ENCODE results near the gene CDK9. TPM values are rescaled to one million over a fixed set of nuclear protein-coding genes. Genes with fewer than 3 reads are reported as not detected.

CDK9 gene
- total RNA-seq, 2 experiments from 2014 or later, result 86.2 to 91.6 TPM

DNA sequence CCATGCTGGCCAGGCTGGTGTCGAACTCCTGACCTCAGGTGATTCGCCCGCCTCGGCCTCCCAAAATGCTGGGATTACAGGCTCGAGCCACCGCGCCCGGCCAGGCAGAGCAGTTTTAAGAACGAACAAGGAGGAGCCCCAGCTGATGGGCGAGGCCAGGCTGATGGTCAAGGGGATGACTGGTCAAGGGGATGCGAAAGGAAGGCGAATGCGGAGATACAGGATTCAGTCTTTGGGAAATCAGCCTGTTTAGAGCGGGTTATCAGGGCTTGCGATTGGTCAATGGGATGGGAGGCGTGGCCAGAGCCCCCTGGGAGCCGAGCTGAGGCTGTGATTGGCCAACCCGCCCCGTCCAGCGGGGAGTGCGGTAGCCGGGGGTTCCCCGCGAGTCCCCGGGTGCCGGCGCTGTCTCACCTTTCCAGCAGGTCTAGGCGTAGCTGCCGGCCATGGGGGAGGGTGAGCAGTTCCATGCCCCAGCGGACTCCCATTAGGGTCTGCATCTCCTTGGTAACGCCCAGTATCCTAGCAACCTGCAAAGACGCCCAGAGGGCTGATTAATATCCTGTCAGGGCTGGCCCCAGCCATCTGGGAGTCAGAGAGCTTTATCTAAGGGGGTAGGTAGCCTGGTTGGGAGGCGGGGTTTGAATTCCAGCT is 43.3 kb upstream of the CDK9 start:
- ATAC-seq, result peak; percentile 12
- H3K27me3 Mint-ChIP-seq, result no peaks in the 10 kb centered on the region
- ChIA-PET POLR2A (interaction anchor here (1.0 to 1.3 kb wide), 3 partner anchors 8 to 42 kb away, joined by 3 read pairs; no protein-coding TSS in a partner anchor), CTCF (interaction anchor here (0.7 to 4.0 kb wide), 4 partner anchors 8 to 179 kb away, joined by 3 to 15 read pairs (median 6); partner anchors contain the start of gene TOR2A)
- TF ChIP-seq, protein P1, sequence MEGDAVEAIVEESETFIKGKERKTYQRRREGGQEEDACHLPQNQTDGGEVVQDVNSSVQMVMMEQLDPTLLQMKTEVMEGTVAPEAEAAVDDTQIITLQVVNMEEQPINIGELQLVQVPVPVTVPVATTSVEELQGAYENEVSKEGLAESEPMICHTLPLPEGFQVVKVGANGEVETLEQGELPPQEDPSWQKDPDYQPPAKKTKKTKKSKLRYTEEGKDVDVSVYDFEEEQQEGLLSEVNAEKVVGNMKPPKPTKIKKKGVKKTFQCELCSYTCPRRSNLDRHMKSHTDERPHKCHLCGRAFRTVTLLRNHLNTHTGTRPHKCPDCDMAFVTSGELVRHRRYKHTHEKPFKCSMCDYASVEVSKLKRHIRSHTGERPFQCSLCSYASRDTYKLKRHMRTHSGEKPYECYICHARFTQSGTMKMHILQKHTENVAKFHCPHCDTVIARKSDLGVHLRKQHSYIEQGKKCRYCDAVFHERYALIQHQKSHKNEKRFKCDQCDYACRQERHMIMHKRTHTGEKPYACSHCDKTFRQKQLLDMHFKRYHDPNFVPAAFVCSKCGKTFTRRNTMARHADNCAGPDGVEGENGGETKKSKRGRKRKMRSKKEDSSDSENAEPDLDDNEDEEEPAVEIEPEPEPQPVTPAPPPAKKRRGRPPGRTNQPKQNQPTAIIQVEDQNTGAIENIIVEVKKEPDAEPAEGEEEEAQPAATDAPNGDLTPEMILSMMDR (IDR thresholded peaks at IDR 0.05), result no peak
- DNase-seq, result no peak
- H3K9me3 Mint-ChIP-seq, result no peaks in the 10 kb centered on the region
- intact Hi-C loops (cut with micrococcal nuclease), result no loop called here
- H3K4me1 Mint-ChIP-seq (ENCODE audit: low read depth), result peaks cover 10% of the 10 kb centered on the region
- H3K4me3 Mint-ChIP-seq, result no peak overlapping the region
- H3K27ac Mint-ChIP-seq, result peak overlapping the region; percentile 46
- H3K36me3 Mint-ChIP-seq (ENCODE audit: low read depth), result peaks cover 17% of the 10 kb centered on the region

DNA sequence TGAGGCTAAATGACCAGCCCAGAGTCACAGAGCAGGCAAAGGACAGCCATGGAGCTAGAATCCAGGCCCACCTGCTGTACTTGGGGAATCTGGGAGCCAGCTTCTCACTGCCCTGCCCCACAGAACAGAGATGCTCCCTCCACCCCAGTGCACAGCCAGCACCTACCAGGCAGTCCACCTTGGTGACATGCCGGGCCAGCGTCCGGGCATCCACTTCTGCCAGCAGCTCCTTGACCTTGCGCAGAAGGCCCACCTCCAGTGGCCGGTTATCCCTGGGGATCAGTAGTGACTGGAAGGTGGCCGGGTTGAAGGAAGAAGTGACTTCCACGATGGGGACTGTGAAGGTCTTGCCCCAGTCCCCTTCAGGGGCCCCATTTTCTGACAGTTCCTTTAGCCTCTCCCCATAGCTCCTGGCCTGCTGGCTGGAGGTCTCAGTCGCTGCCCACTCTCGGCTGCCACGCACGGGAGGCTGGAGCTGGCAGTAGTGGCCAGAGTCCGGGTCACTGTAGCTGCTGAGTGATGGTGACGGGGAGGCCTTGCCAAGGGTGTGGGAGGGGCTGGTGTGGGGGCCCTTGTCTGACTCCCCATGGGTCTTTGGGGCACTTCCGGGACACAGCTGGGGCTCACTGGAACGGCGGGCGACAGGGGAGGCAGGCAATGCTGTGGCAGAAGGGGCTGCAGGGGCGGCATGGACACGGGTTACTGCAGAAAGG is 41.3 kb upstream of the CDK9 start:
- ATAC-seq (no peak), DNase-seq (no peak)
- no peak overlapping the region for H3K27ac Mint-ChIP-seq
- TF ChIP-seq, protein P1 (IDR thresholded peaks at IDR 0.05), result no peak
- peaks cover 23% of the 10 kb centered on the region for H3K36me3 Mint-ChIP-seq (ENCODE audit: low read depth)
- H3K4me1 Mint-ChIP-seq (ENCODE audit: low read depth), result peaks cover 13% of the 10 kb centered on the region
- CTCF ChIA-PET, result interaction anchor here (1.3 to 4.0 kb wide), 4 partner anchors 10 to 177 kb away, joined by 3 to 17 read pairs (median 10); partner anchors contain the start of gene TOR2A
- H3K4me3 Mint-ChIP-seq, result no peak overlapping the region
- no peaks in the 10 kb centered on the region for H3K27me3 Mint-ChIP-seq
- POLR2A ChIA-PET, result interaction anchor here (1.2 to 1.6 kb wide), 3 partner anchors 10 to 126 kb away, joined by 3 to 4 read pairs (median 3); partner anchors contain the start of genes CDK9 and TOR2A
- intact Hi-C loops (cut with micrococcal nuclease), result no loop called here
- H3K9me3 Mint-ChIP-seq, result no peaks in the 10 kb centered on the region

DNA sequence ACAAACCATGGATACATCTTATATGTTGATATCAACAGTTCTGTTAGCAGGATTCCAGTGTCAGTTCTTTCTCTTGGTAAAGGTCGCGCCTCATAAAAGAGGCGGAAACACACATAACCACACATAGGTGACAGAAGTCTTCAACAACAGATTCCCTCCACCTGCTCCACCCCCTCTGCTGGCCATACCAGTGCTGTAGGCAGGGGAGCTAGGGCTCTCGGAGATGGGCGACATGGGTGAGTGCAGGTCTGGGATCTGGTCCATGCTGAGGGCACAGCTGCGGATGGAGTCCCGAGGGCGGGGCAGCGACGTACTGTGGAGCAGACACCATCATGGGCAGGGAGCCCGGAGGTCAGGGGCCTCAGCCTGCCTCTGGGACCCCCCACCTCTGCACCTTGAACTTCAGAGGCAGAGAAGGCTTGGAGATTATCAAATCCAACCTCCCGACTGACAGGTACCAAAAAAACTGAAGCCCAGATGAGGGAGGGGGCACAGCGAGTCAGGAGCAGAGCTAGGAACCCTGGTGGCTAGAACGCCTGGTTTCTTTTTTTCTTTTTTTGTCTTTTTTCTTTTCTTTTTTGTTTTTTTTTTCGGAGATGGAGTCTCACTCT is 38.8 kb upstream of the CDK9 start:
- peak overlapping the region; percentile 50 for H3K27ac Mint-ChIP-seq
- no peaks in the 10 kb centered on the region for H3K27me3 Mint-ChIP-seq
- ChIA-PET CTCF (interaction anchor here (0.6 to 1.7 kb wide), 5 partner anchors 12 to 174 kb away, joined by 3 to 6 read pairs (median 3); partner anchors contain the start of gene TOR2A), POLR2A (no interaction called here)
- H3K9me3 Mint-ChIP-seq, result no peaks in the 10 kb centered on the region
- TF ChIP-seq, protein P1 (IDR thresholded peaks at IDR 0.05), result no peak
- DNase-seq, result peak; percentile 53
- H3K4me1 Mint-ChIP-seq (ENCODE audit: low read depth), result peaks cover 13% of the 10 kb centered on the region
- H3K36me3 Mint-ChIP-seq (ENCODE audit: low read depth), result peaks cover 24% of the 10 kb centered on the region
- ATAC-seq, result peak; percentile 78
- H3K4me3 Mint-ChIP-seq, result no peak overlapping the region
- intact Hi-C loops (cut with micrococcal nuclease), result no loop called here

DNA sequence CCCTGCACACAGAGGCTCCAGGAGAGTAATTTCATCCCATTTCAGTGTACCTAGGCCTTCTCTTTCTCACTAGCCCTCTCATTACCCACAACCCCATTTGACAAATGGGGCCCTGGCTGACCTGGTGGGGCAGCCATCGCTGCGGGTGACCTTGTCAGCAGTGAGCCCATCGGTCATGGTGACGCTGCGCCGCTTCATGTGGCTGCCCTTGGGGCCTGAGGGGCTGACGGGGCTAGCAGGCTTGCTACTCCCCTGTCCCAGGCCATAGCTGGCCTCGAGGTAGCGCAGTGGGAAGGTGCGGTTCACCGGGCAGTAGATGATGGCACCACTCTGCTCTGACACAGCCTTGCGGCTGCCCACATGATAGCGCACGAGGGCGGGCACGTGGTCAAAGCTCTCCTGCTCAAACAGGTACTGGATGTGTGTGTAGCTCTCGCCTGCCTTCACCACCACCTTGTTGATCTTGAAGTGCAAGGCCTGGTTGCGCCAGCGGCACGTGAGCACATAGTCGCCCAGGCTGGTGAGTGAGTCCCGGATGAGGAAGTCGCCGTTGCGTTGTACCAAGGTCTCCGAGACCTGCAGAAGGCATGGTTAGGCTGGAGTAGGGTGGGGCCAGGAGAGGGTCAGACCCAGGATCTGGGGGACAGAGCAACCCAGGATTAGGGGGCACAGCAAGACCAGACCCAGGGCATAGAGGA is 36.6 kb upstream of the CDK9 start:
- H3K27me3 Mint-ChIP-seq, result no peaks in the 10 kb centered on the region
- no peak overlapping the region for H3K4me3 Mint-ChIP-seq
- DNase-seq (no peak), ATAC-seq (no peak)
- H3K27ac Mint-ChIP-seq, result no peak overlapping the region
- TF ChIP-seq, protein P1 (IDR thresholded peaks at IDR 0.05), result no peak
- POLR2A ChIA-PET, result interaction anchor here (1.0 kb wide), 1 partner anchor 34 kb away, joined by 3 read pairs; the partner anchor contains the start of genes PTRH1 and TTC16
- H3K4me1 Mint-ChIP-seq (ENCODE audit: low read depth), result peaks cover 13% of the 10 kb centered on the region
- intact Hi-C loops (cut with micrococcal nuclease), result no loop called here
- H3K9me3 Mint-ChIP-seq, result no peaks in the 10 kb centered on the region
- CTCF ChIA-PET, result no interaction called here
- peaks cover 19% of the 10 kb centered on the region for H3K36me3 Mint-ChIP-seq (ENCODE audit: low read depth)
